Cardiac muscle cell (in vitro differentiated cells and primary cell): ENCODE measurements around the gene USE1. TPM values are rescaled to one million over a fixed set of nuclear protein-coding genes. Genes with fewer than 3 reads are reported as not detected.

Experiments
- DNase-seq, 2 donors: peaks; one replicate each; pipeline versions ENCODE4 v3.0.0 to v3.0.0-alpha.2; 2010 to 2017; ENCODE audit warnings: low read depth in 1 of 2, low spot score in 1 of 2
- H3K27ac ChIP-seq: fragments of 200-600 bp; sonication (generic); 2 replicates; pipeline ENCODE4 v1.5.1; 2016
- H3K27me3 ChIP-seq: fragments of 200-600 bp; sonication (generic); 2 replicates; pipeline ENCODE4 v1.6.0; 2016; ENCODE audit warnings: control low read depth
- H3K36me3 ChIP-seq: fragments of 200-600 bp; sonication (generic); 2 replicates; pipeline ENCODE4 v1.5.1; 2016; ENCODE audit warnings: control low read depth
- H3K4me1 ChIP-seq: fragments of 200-600 bp; sonication (generic); 2 replicates; pipeline ENCODE4 v1.8.1; 2017; ENCODE audit warnings: low read depth, mild to moderate bottlenecking, mixed run types
- H3K4me3 ChIP-seq: fragments of 200-600 bp; sonication (generic); 2 replicates; pipeline ENCODE4 v1.5.1; 2016; ENCODE audit warnings: mild to moderate bottlenecking
- H3K9me3 ChIP-seq: fragments of 200-600 bp; sonication (generic); 2 replicates; pipeline ENCODE4 v1.5.1; 2017; ENCODE audit warnings: low read depth, mild to moderate bottlenecking, control low read depth
- polyA plus RNA-seq: library from polyadenylated mRNA; unstranded; fragments of >200 nt; fragmentation: Nextera tagmentation; extraction: Ambion mirVana; gene quantifications from 2 replicates; pipeline ENCODE4 v1.2.1, GENCODE V29; 2016
- total RNA-seq: library from RNA; depleted of rRNA; stranded (reverse); fragments of >200 nt; gene quantifications from 2 replicates; pipeline ENCODE4 v1.2.3, GENCODE V29; 2016
- TF ChIP-seq, protein P1 (sequence below): IDR thresholded peaks from 2 replicates; pipeline ENCODE4 v1.5.1; 2012; ENCODE audit warnings: low read depth, mild to moderate bottlenecking, low read length

Gene USE1
- total and polyA plus RNA-seq, 2 experiments from 2014 or later: 28.5 to 38.1 TPM

- Histone ChIP-seq H3K27ac (no peak overlapping the region), H3K36me3 (peaks cover 16% of the 10 kb centered on the region), H3K4me3 (no peak overlapping the region), H3K9me3 (no peaks in the 10 kb centered on the region), H3K27me3 (no peaks in the 10 kb centered on the region), H3K4me1 (no peaks in the 10 kb centered on the region)
- no peak for DNase-seq
- TF ChIP-seq, protein P1, sequence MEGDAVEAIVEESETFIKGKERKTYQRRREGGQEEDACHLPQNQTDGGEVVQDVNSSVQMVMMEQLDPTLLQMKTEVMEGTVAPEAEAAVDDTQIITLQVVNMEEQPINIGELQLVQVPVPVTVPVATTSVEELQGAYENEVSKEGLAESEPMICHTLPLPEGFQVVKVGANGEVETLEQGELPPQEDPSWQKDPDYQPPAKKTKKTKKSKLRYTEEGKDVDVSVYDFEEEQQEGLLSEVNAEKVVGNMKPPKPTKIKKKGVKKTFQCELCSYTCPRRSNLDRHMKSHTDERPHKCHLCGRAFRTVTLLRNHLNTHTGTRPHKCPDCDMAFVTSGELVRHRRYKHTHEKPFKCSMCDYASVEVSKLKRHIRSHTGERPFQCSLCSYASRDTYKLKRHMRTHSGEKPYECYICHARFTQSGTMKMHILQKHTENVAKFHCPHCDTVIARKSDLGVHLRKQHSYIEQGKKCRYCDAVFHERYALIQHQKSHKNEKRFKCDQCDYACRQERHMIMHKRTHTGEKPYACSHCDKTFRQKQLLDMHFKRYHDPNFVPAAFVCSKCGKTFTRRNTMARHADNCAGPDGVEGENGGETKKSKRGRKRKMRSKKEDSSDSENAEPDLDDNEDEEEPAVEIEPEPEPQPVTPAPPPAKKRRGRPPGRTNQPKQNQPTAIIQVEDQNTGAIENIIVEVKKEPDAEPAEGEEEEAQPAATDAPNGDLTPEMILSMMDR: no peak
These were observed 17.5 kb upstream of the USE1 start for GRCh38 chr19:17197666-17198065.

GRCh38 chr19:17200408-17201079, 14.6 kb upstream of the USE1 start:
- peaks cover 14% of the 10 kb centered on the region for H3K36me3 ChIP-seq
- no peak overlapping the region for H3K4me3 ChIP-seq
- no peak overlapping the region for H3K27ac ChIP-seq
- H3K9me3 ChIP-seq: no peaks in the 10 kb centered on the region
- H3K27me3 ChIP-seq: no peaks in the 10 kb centered on the region
- no peaks in the 10 kb centered on the region for H3K4me1 ChIP-seq
- no peak for DNase-seq
- TF ChIP-seq, protein P1: no peak

DNA sequence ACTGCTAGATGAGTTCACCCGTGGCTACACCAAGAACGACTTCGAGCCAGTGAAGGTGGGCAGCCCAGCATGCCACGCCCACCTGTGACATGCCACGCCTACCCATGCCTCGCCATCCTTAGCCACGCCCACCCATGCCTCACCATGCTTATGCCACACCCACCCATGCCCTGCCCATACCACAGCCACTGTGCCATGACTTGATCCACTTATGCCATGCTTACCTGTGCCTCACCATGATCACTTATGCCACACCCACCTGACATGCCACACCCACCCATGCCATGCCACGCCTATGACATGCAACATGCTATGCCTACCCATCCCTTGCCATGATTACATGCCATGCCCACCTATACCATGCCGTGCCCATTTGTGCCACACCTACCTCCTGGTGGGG, 12.9 kb upstream of the USE1 start:
- Histone ChIP-seq H3K27ac (no peak overlapping the region), H3K36me3 (peaks cover 14% of the 10 kb centered on the region), H3K4me1 (no peaks in the 10 kb centered on the region), H3K27me3 (no peaks in the 10 kb centered on the region), H3K4me3 (no peak overlapping the region), H3K9me3 (no peaks in the 10 kb centered on the region)
- no peak for DNase-seq
- TF ChIP-seq, protein P1: no peak

DNA sequence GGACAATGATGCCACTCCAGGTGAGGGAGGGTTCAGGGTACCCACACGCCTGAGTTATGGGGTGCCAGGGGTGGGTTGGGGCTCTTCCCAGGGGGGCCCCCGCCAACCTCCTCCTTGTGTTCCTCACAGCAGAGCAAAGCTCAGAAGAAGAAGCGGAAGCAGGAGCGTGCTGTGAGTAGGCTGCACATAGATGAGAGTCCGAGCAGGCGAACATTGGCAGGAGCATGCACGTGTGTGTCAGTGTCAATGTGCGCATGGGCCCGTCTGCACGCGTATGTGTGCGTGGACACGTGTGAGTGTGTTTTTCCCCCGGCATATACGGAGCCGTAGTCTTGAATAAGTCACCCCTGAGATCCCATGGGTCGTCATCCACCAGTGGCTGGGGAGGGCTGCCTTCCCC, 12.4 kb upstream of the USE1 start:
- H3K9me3 ChIP-seq: no peaks in the 10 kb centered on the region
- TF ChIP-seq, protein P1: no peak
- H3K4me1 ChIP-seq: no peaks in the 10 kb centered on the region
- H3K27me3 ChIP-seq: no peaks in the 10 kb centered on the region
- DNase-seq: no peak
- H3K4me3 ChIP-seq: no peak overlapping the region
- H3K36me3 ChIP-seq: peaks cover 14% of the 10 kb centered on the region
- H3K27ac ChIP-seq: no peak overlapping the region

GRCh38 chr19:17205237-17206140, 9.7 kb upstream of the USE1 start:
- Histone ChIP-seq H3K4me1 (no peaks in the 10 kb centered on the region), H3K9me3 (no peaks in the 10 kb centered on the region), H3K4me3 (no peak overlapping the region), H3K27me3 (no peaks in the 10 kb centered on the region), H3K36me3 (peaks cover 14% of the 10 kb centered on the region), H3K27ac (no peak overlapping the region)
- TF ChIP-seq, protein P1: peak; percentile 76
- peak; percentile 72 for DNase-seq
